GM12878 (cell line): ENCODE results near the gene ACADVL.
"Not testable (repeated sequence)": the region's sequence is repeated elsewhere in the genome, so short reads cannot be mapped to it uniquely, and the experiment has no call there.

Experiments
- ATF7 ChIP-seq: fragments of 450-650 bp; IDR thresholded peaks from 2 replicates; pipeline ENCODE4 v1.6.1; 2016; ENCODE audit warnings: low read depth, mild to moderate bottlenecking
- CBX5 ChIP-seq: sonication (generic); IDR thresholded peaks from 2 replicates; pipeline ENCODE4 v1.6.1; 2016; ENCODE audit warnings: low read depth, moderate library complexity, mild to moderate bottlenecking, inconsistent platforms
- CHD2 ChIP-seq: IDR thresholded peaks from 2 replicates; pipeline ENCODE4 v1.6.1; 2011; ENCODE audit warnings: low read depth, low read length, improper control_type of control experiment, borderline replicate concordance
- EZH2 ChIP-seq: IDR thresholded peaks from 2 replicates; pipeline ENCODE4 v1.6.1; 2012; ENCODE audit warnings: low read depth, mild to moderate bottlenecking, control low read depth, inconsistent platforms, low read length, borderline replicate concordance; ENCODE audit not compliant: control insufficient read depth
- JUNB ChIP-seq: IDR thresholded peaks from 2 replicates; pipeline ENCODE4 v1.6.1; 2016; ENCODE audit warnings: antibody characterized with exemption, mild to moderate bottlenecking
- POLR2A ChIP-seq: IDR thresholded peaks from 2 replicates; pipeline ENCODE4 v1.6.1; 2011; ENCODE audit warnings: low read depth, mild to moderate bottlenecking, low read length
- POLR2AphosphoS5 ChIP-seq: IDR thresholded peaks from 2 replicates; pipeline ENCODE4 v1.6.1; 2011; ENCODE audit warnings: mild to moderate bottlenecking, low read length, inconsistent platforms
- SUZ12 ChIP-seq: fragments of 200-600 bp; sonication (generic); IDR thresholded peaks from one replicate; pipeline ENCODE4 v1.6.1; 2018; ENCODE audit warnings: antibody characterized with exemption, mild to moderate bottlenecking; ENCODE audit not compliant: unreplicated experiment
- TF ChIP-seq, protein P1 (sequence below): fragments of 450-650 bp; formaldehyde crosslinking; IDR thresholded peaks from 2 replicates; pipeline ENCODE4 v1.5.0; 2022; ENCODE audit warnings: mild to moderate bottlenecking, missing genetic modification characterization
- TF ChIP-seq, protein P2 (sequence below), 3 experiments: IDR thresholded peaks in 2 of 3; conservative IDR thresholded peaks in 1 of 3; 2 replicates each; pipeline ENCODE4 v1.5.1; 2011; ENCODE audit warnings: low read depth in 3 of 3, low read length in 3 of 3, mild to moderate bottlenecking in 3 of 3, control low read depth in 2 of 3, moderate library complexity in 2 of 3, inconsistent platforms in 1 of 3, mixed read lengths in 1 of 3; ENCODE audit not compliant: control insufficient read depth in 2 of 3, insufficient read depth in 1 of 3; ENCODE audit errors: extremely low read depth in 1 of 3
- TF ChIP-seq, protein P3 (sequence below): fragments of 450-650 bp; IDR thresholded peaks from 2 replicates; pipeline ENCODE4 v1.6.1; 2017; ENCODE audit warnings: borderline replicate concordance
- TF ChIP-seq, protein P4 (sequence below): IDR thresholded peaks from 2 replicates; pipeline ENCODE4 v1.6.1; 2011; ENCODE audit warnings: borderline replicate concordance, low read depth, mild to moderate bottlenecking, moderate library complexity, low read length; ENCODE audit not compliant: insufficient read depth, poor library complexity, severe bottlenecking

DNA sequence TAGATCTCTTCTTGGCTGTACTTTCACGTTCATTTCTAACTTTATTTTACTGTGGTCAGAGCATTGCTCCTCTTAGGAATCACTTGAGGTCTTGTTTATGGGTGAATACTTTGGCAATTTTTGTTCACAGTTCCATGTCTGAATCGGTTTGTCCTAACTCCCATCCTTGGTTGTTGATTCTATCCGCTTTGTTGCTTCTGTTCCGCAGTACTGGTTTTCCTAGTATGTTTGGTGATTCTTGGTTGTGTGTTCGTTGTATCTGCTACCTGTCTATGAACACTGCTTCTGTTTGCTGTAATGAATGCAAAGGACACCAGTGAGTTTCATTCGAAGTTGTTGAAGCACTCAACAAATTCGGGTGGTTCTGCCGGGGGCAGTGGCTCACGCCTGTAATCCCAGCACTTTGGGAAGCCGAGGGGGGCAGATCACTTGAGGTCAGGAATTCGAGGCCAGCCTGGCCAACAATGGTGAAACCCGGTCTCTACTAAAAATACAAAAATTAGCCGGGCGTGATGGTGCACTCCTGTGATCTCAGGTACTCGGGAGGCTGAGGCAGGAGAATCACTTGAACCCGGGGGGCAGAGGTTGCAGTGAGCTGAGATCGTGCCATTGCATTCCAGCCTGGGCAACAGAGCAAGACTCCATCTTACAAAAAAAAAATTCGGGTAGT lies 47.1 kb upstream of the ACADVL start:
- TF ChIP-seq, protein P1, sequence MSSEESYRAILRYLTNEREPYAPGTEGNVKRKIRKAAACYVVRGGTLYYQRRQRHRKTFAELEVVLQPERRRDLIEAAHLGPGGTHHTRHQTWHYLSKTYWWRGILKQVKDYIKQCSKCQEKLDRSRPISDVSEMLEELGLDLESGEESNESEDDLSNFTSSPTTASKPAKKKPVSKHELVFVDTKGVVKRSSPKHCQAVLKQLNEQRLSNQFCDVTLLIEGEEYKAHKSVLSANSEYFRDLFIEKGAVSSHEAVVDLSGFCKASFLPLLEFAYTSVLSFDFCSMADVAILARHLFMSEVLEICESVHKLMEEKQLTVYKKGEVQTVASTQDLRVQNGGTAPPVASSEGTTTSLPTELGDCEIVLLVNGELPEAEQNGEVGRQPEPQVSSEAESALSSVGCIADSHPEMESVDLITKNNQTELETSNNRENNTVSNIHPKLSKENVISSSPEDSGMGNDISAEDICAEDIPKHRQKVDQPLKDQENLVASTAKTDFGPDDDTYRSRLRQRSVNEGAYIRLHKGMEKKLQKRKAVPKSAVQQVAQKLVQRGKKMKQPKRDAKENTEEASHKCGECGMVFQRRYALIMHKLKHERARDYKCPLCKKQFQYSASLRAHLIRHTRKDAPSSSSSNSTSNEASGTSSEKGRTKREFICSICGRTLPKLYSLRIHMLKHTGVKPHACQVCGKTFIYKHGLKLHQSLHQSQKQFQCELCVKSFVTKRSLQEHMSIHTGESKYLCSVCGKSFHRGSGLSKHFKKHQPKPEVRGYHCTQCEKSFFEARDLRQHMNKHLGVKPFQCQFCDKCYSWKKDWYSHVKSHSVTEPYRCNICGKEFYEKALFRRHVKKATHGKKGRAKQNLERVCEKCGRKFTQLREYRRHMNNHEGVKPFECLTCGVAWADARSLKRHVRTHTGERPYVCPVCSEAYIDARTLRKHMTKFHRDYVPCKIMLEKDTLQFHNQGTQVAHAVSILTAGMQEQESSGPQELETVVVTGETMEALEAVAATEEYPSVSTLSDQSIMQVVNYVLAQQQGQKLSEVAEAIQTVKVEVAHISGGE (CRISPR knock-in tag) = not testable (repeated sequence)
- not testable (repeated sequence) for TF ChIP-seq POLR2AphosphoS5, POLR2A, CHD2, JUNB, ATF7, CBX5, SUZ12, EZH2
- TF ChIP-seq, protein P2, sequence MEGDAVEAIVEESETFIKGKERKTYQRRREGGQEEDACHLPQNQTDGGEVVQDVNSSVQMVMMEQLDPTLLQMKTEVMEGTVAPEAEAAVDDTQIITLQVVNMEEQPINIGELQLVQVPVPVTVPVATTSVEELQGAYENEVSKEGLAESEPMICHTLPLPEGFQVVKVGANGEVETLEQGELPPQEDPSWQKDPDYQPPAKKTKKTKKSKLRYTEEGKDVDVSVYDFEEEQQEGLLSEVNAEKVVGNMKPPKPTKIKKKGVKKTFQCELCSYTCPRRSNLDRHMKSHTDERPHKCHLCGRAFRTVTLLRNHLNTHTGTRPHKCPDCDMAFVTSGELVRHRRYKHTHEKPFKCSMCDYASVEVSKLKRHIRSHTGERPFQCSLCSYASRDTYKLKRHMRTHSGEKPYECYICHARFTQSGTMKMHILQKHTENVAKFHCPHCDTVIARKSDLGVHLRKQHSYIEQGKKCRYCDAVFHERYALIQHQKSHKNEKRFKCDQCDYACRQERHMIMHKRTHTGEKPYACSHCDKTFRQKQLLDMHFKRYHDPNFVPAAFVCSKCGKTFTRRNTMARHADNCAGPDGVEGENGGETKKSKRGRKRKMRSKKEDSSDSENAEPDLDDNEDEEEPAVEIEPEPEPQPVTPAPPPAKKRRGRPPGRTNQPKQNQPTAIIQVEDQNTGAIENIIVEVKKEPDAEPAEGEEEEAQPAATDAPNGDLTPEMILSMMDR (IDR thresholded peaks at IDR 0.05 in 2 of 3, conservative IDR thresholded peaks at IDR 0.05 in 1 of 3; ENCODE audit: control insufficient read depth in 2 of 3, extremely low read depth in 1 of 3, insufficient read depth in 1 of 3, low read depth in 3 of 3, low read length in 3 of 3) = not testable (repeated sequence)
- TF ChIP-seq, protein P3, sequence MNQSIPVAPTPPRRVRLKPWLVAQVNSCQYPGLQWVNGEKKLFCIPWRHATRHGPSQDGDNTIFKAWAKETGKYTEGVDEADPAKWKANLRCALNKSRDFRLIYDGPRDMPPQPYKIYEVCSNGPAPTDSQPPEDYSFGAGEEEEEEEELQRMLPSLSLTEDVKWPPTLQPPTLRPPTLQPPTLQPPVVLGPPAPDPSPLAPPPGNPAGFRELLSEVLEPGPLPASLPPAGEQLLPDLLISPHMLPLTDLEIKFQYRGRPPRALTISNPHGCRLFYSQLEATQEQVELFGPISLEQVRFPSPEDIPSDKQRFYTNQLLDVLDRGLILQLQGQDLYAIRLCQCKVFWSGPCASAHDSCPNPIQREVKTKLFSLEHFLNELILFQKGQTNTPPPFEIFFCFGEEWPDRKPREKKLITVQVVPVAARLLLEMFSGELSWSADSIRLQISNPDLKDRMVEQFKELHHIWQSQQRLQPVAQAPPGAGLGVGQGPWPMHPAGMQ = not testable (repeated sequence)
- TF ChIP-seq, protein P4, sequence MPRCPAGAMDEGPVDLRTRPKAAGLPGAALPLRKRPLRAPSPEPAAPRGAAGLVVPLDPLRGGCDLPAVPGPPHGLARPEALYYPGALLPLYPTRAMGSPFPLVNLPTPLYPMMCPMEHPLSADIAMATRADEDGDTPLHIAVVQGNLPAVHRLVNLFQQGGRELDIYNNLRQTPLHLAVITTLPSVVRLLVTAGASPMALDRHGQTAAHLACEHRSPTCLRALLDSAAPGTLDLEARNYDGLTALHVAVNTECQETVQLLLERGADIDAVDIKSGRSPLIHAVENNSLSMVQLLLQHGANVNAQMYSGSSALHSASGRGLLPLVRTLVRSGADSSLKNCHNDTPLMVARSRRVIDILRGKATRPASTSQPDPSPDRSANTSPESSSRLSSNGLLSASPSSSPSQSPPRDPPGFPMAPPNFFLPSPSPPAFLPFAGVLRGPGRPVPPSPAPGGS = not testable (repeated sequence)
